K562 (cell line): ENCODE measurements around the gene ANO1. TPM values are rescaled to one million over a fixed set of nuclear protein-coding genes. Genes with fewer than 3 reads are reported as not detected.

Source experiments
- ATAC-seq: fragments of 200-7000 bp; cut with Tn5 transposase; 3 replicates; pipeline ENCODE4 v1.9.1; 2020; ENCODE audit warnings: moderate library complexity
- BruUV-seq: library from RNA; stranded (reverse); fragments of 400-500 nt; replicated peaks from 2 replicates; lab custom pipeline; 2021; lab: Mats Ljungman, UMichigan
- CTCF ChIA-PET: fragments of 300-600 bp; formaldehyde crosslinking; extraction: SDS; loops from one replicate; lab custom pipeline; 2021; ENCODE audit warnings: low intra/inter-chr PET ratio; lab: Yijun Ruan, JAX
- POLR2A ChIA-PET: fragments of 300-600, 350-650 bp; sonication (Branson Sonifier 250); formaldehyde crosslinking; extraction: SDS; loops from one replicate; lab custom pipeline; 2021; ENCODE audit warnings: antibody characterized with exemption, inconsistent platforms; lab: Yijun Ruan, JAX
- DNase-seq, 4 experiments: peaks; one replicate each; pipeline versions ENCODE4 v3.0.0 to v3.0.0-alpha.2; 2011 to 2018; ENCODE audit warnings: low spot score in 3 of 4, mixed read lengths in 3 of 4; ENCODE audit errors: extremely low read depth in 1 of 4
- FAIRE-seq: peaks from 2 replicates; lab custom pipeline; 2011; peaks lifted over from hg19 to GRCh38; lab: Jason Lieb, UNC
- H2AFZ ChIP-seq: 2 replicates; pipeline ENCODE4 v1.6.0; 2011; ENCODE audit warnings: low read depth, low read length, control low read depth, inconsistent platforms
- H3K27ac ChIP-seq: fragments of 200-600 bp; 3 replicates; pipeline ENCODE4 v1.8.0; 2011; ENCODE audit warnings: low read depth, mild to moderate bottlenecking, control low read depth, inconsistent platforms, low read length, moderate library complexity, mixed read lengths; ENCODE audit errors: extremely low read depth
- H3K27me3 ChIP-seq, 2 experiments: fragments of 300-600 bp in 1 of 2; 2 replicates in 1 of 2; 3 replicates in 1 of 2; pipeline versions ENCODE4 v1.6.0 to v1.8.0; 2011; ENCODE audit warnings: inconsistent platforms in 2 of 2, low read length in 2 of 2, mild to moderate bottlenecking in 1 of 2, mixed read lengths in 1 of 2, moderate library complexity in 1 of 2; ENCODE audit not compliant: control insufficient read depth in 2 of 2, insufficient read depth in 2 of 2
- H3K36me3 ChIP-seq: fragments of 300-600 bp; 3 replicates; pipeline ENCODE4 v1.8.0; 2011; ENCODE audit warnings: mild to moderate bottlenecking, low read length, inconsistent platforms; ENCODE audit not compliant: control insufficient read depth, insufficient read depth
- H3K4me1 ChIP-seq, 2 experiments: fragments of 200-600 bp in 1 of 2; replicated peaks in 1 of 2; 2 replicates in 1 of 2; 3 replicates in 1 of 2; pipeline versions ENCODE4 v1.5.1 to v1.8.0; 2011; ENCODE audit warnings: inconsistent platforms in 2 of 2, low read length in 2 of 2, mild to moderate bottlenecking in 1 of 2, mixed read lengths in 1 of 2, moderate library complexity in 1 of 2; ENCODE audit not compliant: control insufficient read depth in 2 of 2, insufficient read depth in 2 of 2
- H3K4me2 ChIP-seq: 2 replicates; pipeline ENCODE4 v1.6.1; 2011; ENCODE audit warnings: low read length, control low read depth, inconsistent platforms, mixed read lengths; ENCODE audit not compliant: insufficient read depth
- H3K4me3 ChIP-seq: fragments of 200-600 bp; sonication (generic), shearing (Covaris generic); 2 replicates; pipeline ENCODE4 v1.5.1; 2016; ENCODE audit warnings: control low read depth, inconsistent platforms
- H3K79me2 ChIP-seq: fragments of 200-600 bp; 3 replicates; pipeline ENCODE4 v1.8.0; 2011; ENCODE audit warnings: low read length, inconsistent platforms; ENCODE audit not compliant: control insufficient read depth, insufficient read depth
- H3K9ac ChIP-seq, 2 experiments: 2 replicates each; pipeline versions ENCODE4 v1.6.0 to v1.6.1; 2011; ENCODE audit warnings: low read depth in 2 of 2, low read length in 2 of 2, control low read depth in 1 of 2, inconsistent platforms in 1 of 2, mild to moderate bottlenecking in 1 of 2, mixed read lengths in 1 of 2; ENCODE audit not compliant: insufficient read depth in 1 of 2
- H3K9me1 ChIP-seq: one replicate; pipeline ENCODE4 v1.6.0; 2011; ENCODE audit warnings: inconsistent platforms, mild to moderate bottlenecking, low read length, moderate library complexity; ENCODE audit not compliant: control insufficient read depth, insufficient read depth
- H3K9me3 ChIP-seq: replicated peaks from 2 replicates; pipeline ENCODE4 v1.5.1; 2011; ENCODE audit warnings: low read depth, low read length, inconsistent platforms; ENCODE audit not compliant: control insufficient read depth, insufficient read depth
- H4K20me1 ChIP-seq: replicated peaks from 2 replicates; pipeline ENCODE4 v1.6.1; 2011; ENCODE audit warnings: low read length, inconsistent platforms, mixed read lengths; ENCODE audit not compliant: control insufficient read depth, insufficient read depth
- PHF20 ChIP-seq: fragments of 450-650 bp; IDR thresholded peaks from 2 replicates; pipeline ENCODE4 v1.6.1; 2018; ENCODE audit not compliant: partially characterized antibody
- PRMT5 ChIP-seq: sonication (generic); formaldehyde crosslinking; IDR thresholded peaks from 2 replicates; pipeline ENCODE4 v1.5.0; 2020; ENCODE audit warnings: missing genetic modification reagents
- RFX1 ChIP-seq: fragments of 450-650 bp; IDR thresholded peaks from 2 replicates; pipeline ENCODE4 v1.6.1; 2016; ENCODE audit warnings: mild to moderate bottlenecking, moderate library complexity
- TBL1XR1 ChIP-seq, 2 experiments: IDR thresholded peaks; 2 replicates each; pipeline ENCODE4 v1.6.1; 2012; ENCODE audit warnings: improper control_type of control experiment in 2 of 2, low read length in 2 of 2, mild to moderate bottlenecking in 1 of 2
- ZBTB34 ChIP-seq: fragments of 250-450 bp; sonication (Bioruptor Pico); IDR thresholded peaks from 2 replicates; pipeline ENCODE4 v1.8.0; 2021; ENCODE audit warnings: mild to moderate bottlenecking, moderate library complexity
- WGBS: fragments of 100-300 bp; shearing (Covaris generic); methylation state at CpG from one replicate; pipeline ENCODE4 v1.1.6; 2016; ENCODE audit warnings: low coverage, mixed read lengths; ENCODE audit not compliant: insufficient coverage; ENCODE audit errors: missing lambda C conversion rate; 5-methylcytosine and 5-hydroxymethylcytosine counted together
- in situ Hi-C: fragments of 300-500 bp; cut with MboI; formaldehyde crosslinking; loops from 4 replicates; pipeline ENCODE4 v1.15.0; 2018; ENCODE audit warnings: inconsistent platforms, mixed read lengths
- intact Hi-C: fragments of 100-400 bp; cut with micrococcal nuclease; formaldehyde crosslinking; loops from 2 replicates; pipeline ENCODE4 v1.14.2; 2022
- polyA plus RNA-seq, 8 experiments: library from polyadenylated mRNA; depleted of rRNA in 4 of 8; stranded (reverse) in 5 of 8; unstranded in 3 of 8; fragments of >200 nt; fragmentation: Nextera tagmentation in 2 of 8; fragmentation: Illumina TruSeq in 1 of 8; extraction: Ambion mirVana in 2 of 8; extraction: Trizol in 1 of 8; gene quantifications; 2 replicates each; pipeline versions ENCODE4 v1.2.1 to v1.2.3, GENCODE V29; 2011 to 2014; ENCODE audit warnings: inconsistent platforms in 1 of 8, missing spikeins in 1 of 8
- total RNA-seq, 7 experiments: library from RNA; depleted of rRNA in 6 of 7; stranded (reverse); fragments of >200 nt in 6 of 7; fragmentation: Illumina TruSeq in 2 of 7; extraction: Trizol in 2 of 7; gene quantifications; 2 replicates each; pipeline versions ENCODE4 v1.2.1 to v1.2.3, GENCODE V29; 2011 to 2021; ENCODE audit warnings: low replicate concordance in 1 of 7
- TF ChIP-seq, protein P1 (sequence below), 2 experiments: fragments of 250-450 bp in 1 of 2; fragments of 450-650 bp in 1 of 2; sonication (Bioruptor Pico) in 1 of 2; IDR thresholded peaks; 2 replicates each; pipeline versions ENCODE4 v1.6.1 to v1.8.0; 2016 to 2021; ENCODE audit warnings: mild to moderate bottlenecking in 2 of 2, moderate library complexity in 2 of 2, missing compliant biosample characterization in 1 of 2, missing genetic modification characterization in 1 of 2

ANO1 gene
- total and polyA plus RNA-seq, 9 of the 15 experiments (the other 6 are each of a cell fraction or from before 2014, with no cell fraction given) = not detected

- H3K4me3 ChIP-seq = no peak overlapping the region
- peaks cover 32 to 84% of the 10 kb centered on the region in 2 experiments for H3K27me3 ChIP-seq
- 1% methylated on average over 9 of the region's 9 CpGs for WGBS
- TF ChIP-seq PHF20 (no peak), ZBTB34 (CRISPR knock-in tag) (no peak), RFX1 (no peak), TBL1XR1 (IDR thresholded peaks at IDR 0.05; ENCODE audit: low read length in 2 of 2) (no peak), PRMT5 (CRISPR knock-in tag) (no peak)
- TF ChIP-seq, protein P1, sequence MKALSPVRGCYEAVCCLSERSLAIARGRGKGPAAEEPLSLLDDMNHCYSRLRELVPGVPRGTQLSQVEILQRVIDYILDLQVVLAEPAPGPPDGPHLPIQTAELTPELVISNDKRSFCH (CRISPR knock-in tag; IDR thresholded peaks at IDR 0.05) = no peak
- TF ChIP-seq, protein P1 (tag; IDR thresholded peaks at IDR 0.05) = no peak
- TF ChIP-seq, all 486 proteins: peak for 0
- ChIA-PET POLR2A (no interaction called here), CTCF (no interaction called here)
- Histone ChIP-seq H3K27ac (no peak overlapping the region), H3K4me2 (no peak overlapping the region), H3K36me3 (no peaks in the 10 kb centered on the region), H3K4me1 (peaks cover 0 to 13% of the 10 kb centered on the region in 2 experiments; a peak in 1 of 5 replicates), H3K9me1 (no peaks in the 10 kb centered on the region), H3K79me2 (no peaks in the 10 kb centered on the region), H3K9me3 (no peaks in the 10 kb centered on the region), H4K20me1 (peaks cover 20% of the 10 kb centered on the region), H2AFZ (no peak overlapping the region), H3K9ac (no peak overlapping the region)
- in situ Hi-C loops (no loop called here), intact Hi-C loops (no loop called here)
- no peak for FAIRE-seq
- no peak for DNase-seq
- ATAC-seq = no peak
- BruUV-seq = no TSS peak
Observed at GRCh38 chr11:70167120-70167519, 89.0 kb downstream of the ANO1 start.
